Breast epithelium (tissue), 4 donors: Measurements from ENCODE around the gene ARHGEF10L. TPM values are rescaled to one million over a fixed set of nuclear protein-coding genes. Genes with fewer than 3 reads are reported as not detected.
"Not testable (repeated sequence)": the region's sequence is repeated elsewhere in the genome, so short reads cannot be mapped to it uniquely, and the experiment has no call there.

Experiments used
- DNase-seq, 2 donors: peaks; one replicate each; pipeline ENCODE4 v3.0.0-alpha.2; 2019; ENCODE audit warnings: low spot score in 2 of 2
- H3K27ac ChIP-seq, 2 donors: fragments of 200-600 bp; sonication (generic) in 1 of 2; one replicate each; pipeline ENCODE4 v1.5.1; 2016 to 2019; ENCODE audit warnings: mild to moderate bottlenecking in 1 of 2
- H3K27me3 ChIP-seq, 2 donors: fragments of 200-600 bp; sonication (generic) in 1 of 2; one replicate each; pipeline versions ENCODE4 v1.5.1 to v1.6.0; 2017 to 2019; ENCODE audit warnings: control low read depth in 1 of 2, mild to moderate bottlenecking in 1 of 2
- H3K36me3 ChIP-seq: fragments of 200-600 bp; one replicate; pipeline ENCODE4 v1.5.1; 2019
- H3K4me1 ChIP-seq, 2 donors: fragments of 200-600 bp; sonication (generic); one replicate each; pipeline ENCODE4 v1.5.1; 2016 to 2019; ENCODE audit warnings: control low read depth in 1 of 2
- H3K4me3 ChIP-seq, 3 donors: fragments of 200-600 bp; sonication (generic); 1 replicate in 2 of 3; 2 replicates in 1 of 3; pipeline ENCODE4 v1.5.1; 2016 to 2019; ENCODE audit warnings: mild to moderate bottlenecking in 3 of 3, moderate library complexity in 2 of 3
- H3K9me3 ChIP-seq, 2 donors: fragments of 200-600 bp; sonication (generic) in 1 of 2; one replicate each; pipeline ENCODE4 v1.5.1; 2016 to 2019; ENCODE audit warnings: control low read depth in 1 of 2
- CTCF ChIP-seq, 3 donors: fragments of 450-650 bp; IDR thresholded peaks; one replicate each; pipeline ENCODE4 v1.5.1; 2016 to 2017; ENCODE audit warnings: antibody characterized with exemption in 3 of 3, mild to moderate bottlenecking in 3 of 3, moderate library complexity in 3 of 3
- POLR2A ChIP-seq: fragments of 450-650 bp; IDR thresholded peaks from one replicate; pipeline ENCODE4 v1.6.1; 2016; ENCODE audit warnings: antibody characterized with exemption, mild to moderate bottlenecking, moderate library complexity
- POLR2AphosphoS5 ChIP-seq, 3 donors: sonication (generic); formaldehyde crosslinking; IDR thresholded peaks; one replicate each; pipeline ENCODE4 v1.6.1; 2017; ENCODE audit warnings: antibody characterized with exemption in 3 of 3
- intact Hi-C: fragments of 100-400 bp; cut with DNase I; formaldehyde crosslinking; loops from one replicate; pipeline ENCODE4 v1.15.1; 2023; ENCODE audit warnings: low total_unique reads
- total RNA-seq, 3 donors: library from RNA; depleted of rRNA; stranded (reverse); fragments of >200 nt; gene quantifications; one replicate each; pipeline ENCODE4 v1.1.0, GENCODE V29; 2016

ARHGEF10L gene
- total RNA-seq, 3 donors from 2014 or later, result 36.7 to 51.4 (median 49.8) TPM

DNA sequence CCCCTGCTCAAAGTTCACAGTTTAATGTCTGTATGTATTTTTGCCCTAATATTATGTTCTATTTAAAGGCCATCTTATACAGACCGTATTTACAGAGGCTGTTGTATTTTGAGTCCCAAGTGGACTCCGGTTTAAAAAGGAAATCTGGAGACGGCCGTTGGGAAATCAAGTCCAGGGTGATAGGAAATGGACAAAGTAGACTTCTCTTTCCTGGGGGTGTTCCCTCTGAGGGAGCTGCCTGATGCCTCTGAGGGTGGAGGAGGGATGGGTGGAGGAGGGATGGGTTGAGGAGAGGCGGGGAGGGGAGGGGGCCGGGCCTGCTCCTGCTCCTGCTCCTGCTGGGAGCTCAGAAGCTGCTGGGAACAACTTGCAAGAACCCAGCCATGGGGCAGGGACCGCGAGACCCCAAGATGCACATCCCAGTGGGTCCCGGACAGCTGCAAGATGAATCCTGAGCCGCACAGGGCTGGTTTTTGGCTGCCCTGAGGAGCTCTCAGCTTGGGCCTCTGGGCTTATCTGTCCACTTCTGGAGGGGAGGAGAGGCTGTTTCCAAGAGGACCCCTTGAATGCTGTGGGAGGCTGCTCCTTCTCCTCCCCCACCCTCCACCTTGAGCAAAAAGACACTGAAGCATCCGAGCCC is 203.6 kb downstream of the ARHGEF10L start:
- peaks cover 0 to 11% of the 10 kb centered on the region in 2 donors for H3K27me3 ChIP-seq
- no peak for DNase-seq
- H3K36me3 ChIP-seq, result no peaks in the 10 kb centered on the region

DNA sequence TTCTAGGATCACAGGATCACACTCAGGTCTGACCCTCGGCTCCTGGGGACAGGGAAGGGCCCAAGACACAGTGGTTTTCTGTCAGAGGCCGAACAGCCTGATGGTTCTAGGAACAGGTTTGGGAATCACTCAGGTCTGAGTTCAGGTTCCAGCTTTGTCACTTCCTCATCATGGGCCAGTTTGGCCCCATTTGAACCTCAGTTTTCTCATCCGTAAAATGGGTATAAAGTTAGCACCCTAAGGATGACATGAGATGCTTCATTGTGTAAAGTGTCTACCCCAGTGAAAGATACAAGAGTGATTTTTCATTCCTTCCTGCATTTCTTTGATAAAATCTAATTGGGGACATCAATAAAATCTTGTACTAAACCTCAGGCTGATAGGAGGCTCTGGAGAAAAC is 204.4 kb downstream of the ARHGEF10L start:
- peaks cover 0 to 11% of the 10 kb centered on the region in 2 donors for H3K27me3 ChIP-seq
- H3K36me3 ChIP-seq, result no peaks in the 10 kb centered on the region
- no peaks in the 10 kb centered on the region for H3K9me3 ChIP-seq
- H3K4me1 ChIP-seq, result no peaks in the 10 kb centered on the region
- H3K4me3 ChIP-seq, result no peak overlapping the region
- H3K27ac ChIP-seq, result no peak overlapping the region
- TF ChIP-seq POLR2A (no peak), CTCF (IDR thresholded peaks at IDR 0.05) (no peak), POLR2AphosphoS5 (IDR thresholded peaks at IDR 0.05) (no peak)
- intact Hi-C loops, result no loop called here
- DNase-seq, result no peak

More for the DNA sequence above, 203.6 kb downstream of the ARHGEF10L start:
- Histone ChIP-seq H3K9me3 (no peaks in the 10 kb centered on the region), H3K4me1 (no peaks in the 10 kb centered on the region), H3K4me3 (no peak overlapping the region), H3K27ac (no peak overlapping the region)
- intact Hi-C loops, result no loop called here
- TF ChIP-seq CTCF (IDR thresholded peaks at IDR 0.05), result no peak
- no peak for TF ChIP-seq POLR2AphosphoS5 (IDR thresholded peaks at IDR 0.05)
- TF ChIP-seq POLR2A, result no peak

DNA sequence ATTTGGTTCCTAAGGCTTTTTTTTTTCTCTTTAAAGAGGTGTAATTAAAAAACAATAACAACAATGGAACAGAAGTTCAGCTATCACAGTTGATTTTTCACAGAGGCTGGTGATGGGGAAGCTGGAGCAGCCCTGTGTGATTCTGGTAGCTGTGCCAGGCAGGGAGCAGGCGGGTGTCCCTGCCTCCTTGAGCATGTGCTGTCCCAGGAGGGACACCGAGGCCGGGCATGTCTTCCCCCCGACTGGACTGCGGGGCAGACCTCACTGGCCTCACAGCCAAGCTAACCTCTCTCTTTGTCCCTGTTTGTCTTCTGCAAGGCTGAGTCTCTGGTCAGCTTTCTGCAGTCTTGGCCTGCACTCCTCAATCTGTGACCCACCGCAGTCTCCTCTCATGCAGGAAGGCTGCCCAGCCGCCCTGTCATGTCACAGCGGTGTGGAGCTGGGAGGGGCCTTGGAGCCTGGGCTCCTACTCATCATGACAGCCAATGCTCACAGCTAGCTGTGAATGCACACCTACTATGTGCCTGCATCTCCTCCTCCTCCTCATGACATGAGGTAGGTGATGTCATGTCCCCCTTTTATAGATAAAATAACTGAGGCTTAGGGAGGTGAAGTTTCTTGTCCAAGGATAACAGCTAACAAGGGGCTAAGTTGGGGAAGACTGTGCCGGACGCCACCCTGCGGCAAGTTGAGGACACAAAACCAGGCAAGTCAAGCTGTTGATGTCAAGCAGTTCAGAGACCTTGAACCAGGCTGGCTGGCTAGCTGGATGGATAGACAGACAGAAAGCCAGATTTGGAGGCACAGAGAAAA is 205.4 kb downstream of the ARHGEF10L start:
- Histone ChIP-seq H3K27ac (no peak overlapping the region), H3K36me3 (no peaks in the 10 kb centered on the region), H3K9me3 (no peaks in the 10 kb centered on the region), H3K4me1 (no peaks in the 10 kb centered on the region), H3K27me3 (peaks cover 0 to 4% of the 10 kb centered on the region in 2 donors), H3K4me3 (no peak overlapping the region)
- DNase-seq, result no peak
- intact Hi-C loops, result no loop called here
- TF ChIP-seq CTCF (IDR thresholded peaks at IDR 0.05) (no peak), POLR2A (no peak), POLR2AphosphoS5 (IDR thresholded peaks at IDR 0.05) (no peak)

DNA sequence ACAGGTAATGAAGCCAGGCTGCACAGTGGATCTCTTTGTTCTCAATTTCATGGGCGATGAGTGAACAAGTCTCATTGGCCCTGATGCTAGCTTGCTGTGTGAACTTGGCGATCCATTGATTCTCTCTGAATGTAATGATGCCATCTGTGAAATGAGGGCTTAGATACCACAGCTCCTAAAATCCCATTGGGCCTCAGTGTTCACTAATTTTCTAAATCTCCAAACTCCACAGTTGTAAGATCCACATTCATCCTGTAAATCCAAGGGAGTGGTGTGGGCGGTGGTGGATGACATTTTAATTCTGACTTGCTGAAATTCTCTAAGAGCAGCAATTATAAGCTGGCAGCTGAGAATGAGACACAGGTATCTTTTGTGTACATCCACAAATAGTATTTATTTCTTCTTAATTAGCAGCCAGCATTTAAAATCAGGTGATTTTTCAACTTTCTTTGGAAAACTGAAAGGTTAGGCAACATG is 206.0 kb downstream of the ARHGEF10L start:
- TF ChIP-seq CTCF (IDR thresholded peaks at IDR 0.05) (no peak), POLR2A (no peak), POLR2AphosphoS5 (IDR thresholded peaks at IDR 0.05) (no peak)
- DNase-seq, result no peak
- intact Hi-C loops, result no loop called here
- Histone ChIP-seq H3K9me3 (no peaks in the 10 kb centered on the region), H3K27ac (no peak overlapping the region), H3K4me3 (no peak overlapping the region), H3K27me3 (no peaks in the 10 kb centered on the region), H3K36me3 (no peaks in the 10 kb centered on the region), H3K4me1 (no peaks in the 10 kb centered on the region)

DNA sequence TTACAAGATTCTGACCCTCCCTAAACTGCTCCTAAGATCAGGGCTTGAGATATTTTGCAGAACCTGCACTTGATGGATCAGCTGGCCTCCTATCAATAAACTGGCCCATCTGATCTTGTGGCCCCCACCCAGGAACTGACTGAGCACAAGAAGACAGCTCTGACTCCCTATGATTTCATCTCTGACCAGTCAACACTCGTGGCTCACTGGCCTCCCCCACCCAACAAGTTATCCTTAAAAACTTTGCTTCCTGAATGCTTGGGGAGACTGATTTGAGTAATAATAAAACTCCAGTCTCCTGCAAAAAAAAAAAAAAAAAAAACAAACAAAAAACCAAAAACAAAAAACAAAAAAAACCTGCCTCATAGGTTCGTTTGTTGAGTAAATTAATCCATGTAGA is 206.8 kb downstream of the ARHGEF10L start:
- H3K4me3 ChIP-seq, H3K4me1 ChIP-seq, H3K36me3 ChIP-seq, H3K9me3 ChIP-seq, DNase-seq, intact Hi-C loops, H3K27ac ChIP-seq, H3K27me3 ChIP-seq: not testable (repeated sequence)
